Measurements from ENCODE around the gene MLEC.

Gene MLEC

GRCh38 chr12:120686690-120687577 lies at the start of gene MLEC:
Gene MLEC, plus strand, starts transcription at chr12:120687149. Its CDS starts 148 bp downstream, at chr12:120687297.
- DNase-seq = peak; percentile 99

GRCh38 chr12:120639771-120640721 lies 46.9 kb upstream of the MLEC start, which contains the start of gene CABP1:
Gene CABP1, plus strand, starts transcription at chr12:120640626. Its CDS starts 60 bp downstream, at chr12:120640686.
- peak; percentile 87 for DNase-seq

- peak; percentile 61 for DNase-seq
These were observed 45.8 kb upstream of the MLEC start for GRCh38 chr12:120640861-120641833.

- DNase-seq = no peak
These were observed 44.8 kb upstream of the MLEC start for GRCh38 chr12:120642121-120642520.

- no peak for DNase-seq
These were observed 44.1 kb upstream of the MLEC start for GRCh38 chr12:120642826-120643225.

GRCh38 chr12:120643574-120643973 lies 43.4 kb upstream of the MLEC start:
- no peak for DNase-seq

GRCh38 chr12:120646044-120646443 lies 40.9 kb upstream of the MLEC start:
- no peak for DNase-seq

GRCh38 chr12:120647375-120647755 lies 39.6 kb upstream of the MLEC start:
- DNase-seq = no peak

GRCh38 chr12:120649442-120650232 lies 37.3 kb upstream of the MLEC start:
- peak; percentile 6 for DNase-seq

- no peak for DNase-seq
These were observed 36.7 kb upstream of the MLEC start for GRCh38 chr12:120650233-120650690.

- no peak for DNase-seq
These were observed 35.1 kb upstream of the MLEC start for GRCh38 chr12:120651821-120652220.

- no peak for DNase-seq
These were observed 34.1 kb upstream of the MLEC start for GRCh38 chr12:120652656-120653435.

- no peak for DNase-seq
These were observed 33.3 kb upstream of the MLEC start for GRCh38 chr12:120653611-120654010.

GRCh38 chr12:120654656-120655055 lies 32.3 kb upstream of the MLEC start:
- no peak for DNase-seq

- no peak for DNase-seq
These were observed 30.9 kb upstream of the MLEC start for GRCh38 chr12:120656008-120656407.

GRCh38 chr12:120658286-120659150 lies 28.4 kb upstream of the MLEC start:
- DNase-seq = no peak

GRCh38 chr12:120659151-120659525 lies 27.8 kb upstream of the MLEC start:
- no peak for DNase-seq

- DNase-seq = no peak
These were observed 25.5 kb upstream of the MLEC start for GRCh38 chr12:120661432-120661831.

- no peak for DNase-seq
These were observed 24.1 kb upstream of the MLEC start for GRCh38 chr12:120662879-120663278.
